ENCODE results near the gene GXYLT1.
"Not testable (repeated sequence)": the region's sequence is repeated elsewhere in the genome, so short reads cannot be mapped to it uniquely, and the experiment has no call there.

The GXYLT1 gene

DNA sequence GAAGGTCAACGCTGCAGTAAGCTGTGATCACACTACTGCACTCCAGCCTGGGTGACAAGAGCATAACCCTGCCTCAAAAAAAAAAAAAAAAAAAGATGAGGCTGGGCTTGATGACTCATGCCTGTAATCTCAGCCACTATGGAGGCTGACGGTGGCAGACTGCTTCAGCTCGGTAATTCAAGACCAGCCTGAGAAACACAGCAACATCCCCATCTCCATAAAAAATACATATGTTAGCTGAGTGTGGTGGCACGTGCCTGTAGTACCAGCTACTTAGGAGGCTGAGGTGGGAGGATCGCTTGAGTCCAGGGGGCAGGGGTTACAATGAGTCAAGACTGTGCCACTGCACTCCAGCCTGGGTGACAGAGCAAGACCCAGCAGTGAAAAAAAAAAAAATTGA is 50.4 kb downstream of the GXYLT1 start:
- DNase-seq (ENCODE audit: low spot score) = no peak

DNA sequence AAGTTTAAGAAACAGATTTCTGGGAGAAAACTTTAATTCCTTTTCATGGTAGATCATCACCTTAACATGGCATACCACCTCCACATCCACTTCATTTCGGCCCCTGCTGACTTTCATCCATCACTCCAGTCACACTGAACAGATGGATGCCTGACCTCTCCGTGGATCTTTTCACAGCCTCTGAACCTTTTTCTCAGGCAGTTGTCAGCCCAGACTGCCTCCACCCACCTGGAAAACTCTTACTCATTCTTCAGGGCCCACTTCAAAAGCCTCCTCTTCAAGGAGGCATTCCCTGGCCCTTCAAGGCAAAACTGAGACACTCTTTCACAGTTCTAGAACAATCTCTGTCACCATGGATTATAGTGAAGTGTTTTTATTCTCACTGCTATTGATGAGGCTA is 52.9 kb downstream of the GXYLT1 start:
- DNase-seq (ENCODE audit: low spot score) = no peak

DNA sequence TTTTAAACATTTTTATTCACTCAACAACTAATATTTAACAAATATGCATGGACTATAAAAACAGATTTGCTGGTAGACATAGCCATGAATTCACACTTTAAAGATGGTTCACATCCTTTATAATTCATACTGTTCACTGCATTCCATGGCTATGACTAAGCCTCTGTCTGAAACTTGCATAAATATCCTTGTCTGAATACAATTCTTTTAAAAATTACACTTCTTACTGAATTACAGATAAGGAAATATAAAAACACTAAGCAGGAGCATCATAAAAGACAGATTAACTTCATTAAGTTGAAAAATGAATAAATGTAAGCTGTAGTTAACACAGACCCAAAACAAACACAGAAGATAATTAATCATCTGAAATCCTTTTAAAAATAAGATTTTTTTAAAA is 53.8 kb downstream of the GXYLT1 start:
- DNase-seq (ENCODE audit: low spot score) = no peak

DNA sequence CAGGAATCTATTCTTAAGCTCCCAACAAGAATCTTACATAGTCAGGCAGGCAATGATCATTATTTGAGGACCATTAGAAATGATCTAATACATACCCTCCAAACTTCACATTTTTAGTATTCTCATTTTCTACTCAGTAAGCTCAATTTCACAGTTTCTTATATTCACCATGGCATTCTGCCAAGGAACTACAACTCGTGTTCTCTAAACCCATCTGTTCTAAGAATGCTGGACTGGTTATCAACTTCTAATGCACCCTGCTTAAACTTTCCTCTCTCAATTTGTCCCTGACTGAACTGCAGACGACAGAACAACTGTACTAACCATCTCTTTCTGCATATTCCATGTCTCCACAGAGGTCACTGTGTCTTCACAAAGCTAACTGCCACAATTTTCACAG is 58.6 kb downstream of the GXYLT1 start:
- peak; percentile 26 for DNase-seq (ENCODE audit: low spot score)

DNA sequence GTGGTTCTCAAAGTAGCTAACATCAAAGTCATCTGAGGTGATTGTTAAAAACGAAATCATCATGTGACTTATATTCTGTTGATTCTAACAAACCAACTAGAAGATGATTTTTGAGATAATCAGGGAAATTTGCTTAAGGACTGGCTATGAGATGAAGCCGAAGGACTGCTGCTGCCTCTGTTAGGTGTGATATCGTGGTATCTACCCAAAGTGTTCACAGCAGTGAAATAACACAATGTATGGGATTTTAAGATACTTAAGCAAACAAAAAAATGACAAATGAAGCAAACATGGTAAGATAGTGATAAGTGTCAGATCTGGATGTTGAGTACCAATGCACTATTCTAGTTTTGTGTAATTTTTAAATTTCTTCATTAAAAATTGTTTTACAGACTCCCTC is 59.1 kb downstream of the GXYLT1 start:
- DNase-seq (ENCODE audit: low spot score) = no peak

DNA sequence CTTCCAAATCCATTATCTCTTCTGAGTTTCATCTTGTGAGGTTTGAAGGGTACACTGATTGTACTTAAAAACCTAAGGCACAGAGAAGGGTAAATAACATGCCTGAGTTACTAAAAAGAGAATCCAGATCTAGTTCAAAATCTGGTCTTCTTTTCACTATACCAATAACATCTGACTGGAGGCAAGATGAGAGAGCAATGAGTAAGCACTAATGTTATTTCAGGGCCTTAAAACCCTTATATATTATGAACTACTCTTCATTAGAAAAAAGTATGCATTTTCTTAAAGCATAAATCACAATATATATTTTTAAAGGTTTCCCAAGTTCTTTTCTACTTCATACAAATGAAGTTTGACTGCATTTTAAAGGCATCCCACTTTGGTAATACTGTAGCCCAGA is 60.2 kb downstream of the GXYLT1 start:
- no peak for DNase-seq (ENCODE audit: low spot score)

DNA sequence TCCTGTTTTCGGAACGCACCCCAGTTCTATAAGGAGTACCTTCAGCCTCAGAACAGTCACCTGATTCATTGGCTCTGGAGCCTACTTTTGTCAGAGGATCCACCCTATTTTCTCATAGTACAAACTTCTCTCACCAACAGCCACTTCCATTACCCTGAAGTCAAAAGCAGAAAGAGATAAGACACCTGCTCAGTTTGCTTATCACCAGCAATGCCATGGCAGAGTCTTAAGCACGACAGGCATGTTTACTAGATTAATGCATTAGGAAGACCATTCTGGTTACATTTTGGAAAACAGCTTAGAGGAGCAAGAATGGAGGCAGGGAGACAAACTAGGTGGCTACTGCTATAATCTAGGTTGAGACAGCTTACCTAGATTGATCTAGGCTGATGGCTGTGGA is 67.7 kb downstream of the GXYLT1 start:
- DNase-seq (ENCODE audit: low spot score) = no peak

DNA sequence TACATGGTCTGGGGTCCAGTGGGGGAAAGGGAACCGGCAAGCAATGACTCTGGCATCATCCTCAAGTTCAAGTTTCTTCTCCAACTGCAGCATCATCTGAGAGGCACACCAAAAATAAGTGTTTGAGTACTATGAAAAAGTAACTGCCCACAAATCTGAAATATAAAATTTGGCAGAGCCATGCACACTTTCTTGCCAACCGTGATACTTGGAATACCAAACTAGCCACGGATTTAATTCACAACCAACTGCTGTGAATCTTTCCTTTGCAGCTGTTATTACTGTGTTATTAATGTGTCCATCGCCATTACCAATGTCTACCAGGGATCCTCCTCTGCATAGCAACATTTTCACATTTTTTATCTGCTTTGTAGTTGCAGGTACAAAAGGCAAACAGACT is 74.6 kb downstream of the GXYLT1 start:
- no peak for DNase-seq (ENCODE audit: low spot score)

DNA sequence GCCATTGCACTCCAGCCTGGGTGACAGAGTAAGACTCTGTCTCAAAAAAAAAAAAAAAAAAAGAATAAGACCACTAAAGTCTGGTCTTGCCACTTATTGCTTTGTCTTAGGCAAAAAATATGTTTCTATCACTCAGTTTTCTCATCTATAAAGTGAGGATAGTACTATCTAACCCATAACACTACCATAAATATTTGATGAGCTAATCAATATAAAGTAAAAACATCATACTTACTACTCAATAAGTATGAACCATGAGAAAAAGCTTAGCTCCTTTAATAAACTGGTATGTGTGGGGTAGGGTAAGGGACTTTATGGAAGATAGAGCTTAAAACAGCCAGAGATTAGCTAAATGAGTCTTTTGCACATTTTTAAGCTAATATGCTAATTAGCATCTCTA is 85.5 kb downstream of the GXYLT1 start:
- DNase-seq (ENCODE audit: low spot score) = no peak

DNA sequence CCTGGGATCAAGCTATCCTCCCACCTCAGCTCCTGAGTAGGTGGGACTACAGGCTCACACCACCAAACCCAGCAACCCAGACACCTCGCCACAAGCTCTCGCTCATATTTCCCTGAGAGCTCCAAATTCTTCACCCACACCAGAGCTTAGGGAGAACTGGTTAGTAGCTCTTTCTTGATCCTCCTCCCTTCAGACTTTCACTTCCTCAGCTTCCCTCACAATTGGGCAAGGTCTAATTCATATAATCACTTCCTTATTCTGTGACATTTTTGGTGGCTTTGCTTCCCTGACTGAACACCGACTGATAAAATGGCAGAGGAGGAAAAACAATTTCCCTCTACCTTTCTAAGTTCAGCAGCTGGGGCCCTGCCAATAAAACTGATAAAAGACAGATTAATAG is 88.5 kb downstream of the GXYLT1 start:
- DNase-seq (ENCODE audit: low spot score) = no peak

DNA sequence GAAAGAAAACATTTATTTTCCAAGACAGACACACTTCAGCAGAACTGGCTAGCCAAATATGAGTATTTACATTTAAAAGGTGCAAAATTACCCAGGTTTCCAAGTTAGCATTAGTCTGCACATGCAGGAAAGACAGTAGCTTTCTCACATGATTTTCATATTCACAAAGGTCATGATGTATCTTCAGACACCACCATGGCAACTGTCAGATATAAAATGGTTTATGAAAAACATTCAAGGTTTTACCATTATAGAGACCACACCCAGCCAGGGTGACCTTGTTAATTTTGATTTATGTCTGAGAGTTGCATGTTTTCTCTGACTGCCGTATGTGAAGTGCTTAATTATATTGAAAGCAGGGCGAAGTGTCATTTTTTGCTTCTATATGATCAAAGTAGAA is 91.2 kb downstream of the GXYLT1 start:
- no peak for DNase-seq (ENCODE audit: low spot score)

DNA sequence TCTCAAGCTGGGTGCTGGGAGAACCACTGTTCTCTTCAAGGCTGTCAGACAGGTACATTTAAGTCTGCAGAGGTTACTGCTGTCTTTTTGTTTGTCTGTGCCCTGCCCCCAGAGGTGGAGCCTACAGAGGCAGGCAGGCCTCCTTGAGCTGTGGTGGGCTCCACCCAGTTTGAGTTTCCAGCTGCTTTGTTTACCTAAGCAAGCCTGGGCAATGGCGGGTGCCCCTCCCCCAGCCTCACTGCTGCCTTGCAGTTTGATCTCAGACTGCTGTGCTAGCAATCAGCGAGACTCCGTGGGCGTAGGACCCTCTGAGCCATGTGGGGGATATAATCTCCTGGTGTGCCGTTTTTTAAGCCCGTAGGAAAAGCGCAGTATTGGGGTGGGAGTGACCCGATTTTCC is 95.7 kb downstream of the GXYLT1 start:
- not testable (repeated sequence) for DNase-seq (ENCODE audit: low spot score)

DNA sequence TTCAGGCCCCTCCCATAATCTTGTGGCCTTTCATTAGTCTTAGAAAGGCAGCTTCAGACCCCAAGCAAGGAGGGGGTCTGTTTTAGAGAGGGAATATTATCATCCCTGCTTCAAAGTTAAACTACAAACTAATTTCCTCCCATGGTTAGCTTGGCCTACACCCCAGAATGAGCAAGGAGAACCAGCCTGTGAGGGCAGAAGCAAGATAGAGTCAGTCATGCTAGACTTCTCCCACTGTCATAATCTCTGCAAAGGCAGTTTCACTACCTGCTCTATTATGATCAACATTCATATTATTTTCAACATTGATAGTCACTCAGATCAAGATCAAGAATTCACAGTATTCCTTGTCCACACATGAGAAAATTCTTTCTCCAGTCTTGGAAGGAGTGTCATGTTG is 105.1 kb downstream of the GXYLT1 start:
- DNase-seq (ENCODE audit: low spot score) = no peak

DNA sequence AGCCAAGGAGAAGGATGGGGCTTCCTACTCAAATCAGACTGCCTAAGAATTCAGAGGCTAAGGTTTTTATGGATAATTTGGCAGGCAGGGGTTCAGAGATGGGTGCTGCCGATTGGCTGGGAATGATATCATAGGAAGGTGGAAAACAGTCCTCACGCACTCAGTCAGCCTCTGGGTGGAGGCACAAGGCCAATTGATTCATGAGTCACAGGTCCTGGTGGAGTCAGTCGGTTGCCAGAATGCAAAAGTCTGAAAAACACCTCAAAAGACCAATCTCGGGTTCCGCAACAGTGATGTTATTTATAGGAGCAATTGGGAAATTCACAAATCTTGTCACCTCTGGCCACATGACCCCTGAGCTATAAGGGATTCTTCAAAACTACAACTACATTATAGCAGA is 105.5 kb downstream of the GXYLT1 start:
- DNase-seq (ENCODE audit: low spot score) = no peak

DNA sequence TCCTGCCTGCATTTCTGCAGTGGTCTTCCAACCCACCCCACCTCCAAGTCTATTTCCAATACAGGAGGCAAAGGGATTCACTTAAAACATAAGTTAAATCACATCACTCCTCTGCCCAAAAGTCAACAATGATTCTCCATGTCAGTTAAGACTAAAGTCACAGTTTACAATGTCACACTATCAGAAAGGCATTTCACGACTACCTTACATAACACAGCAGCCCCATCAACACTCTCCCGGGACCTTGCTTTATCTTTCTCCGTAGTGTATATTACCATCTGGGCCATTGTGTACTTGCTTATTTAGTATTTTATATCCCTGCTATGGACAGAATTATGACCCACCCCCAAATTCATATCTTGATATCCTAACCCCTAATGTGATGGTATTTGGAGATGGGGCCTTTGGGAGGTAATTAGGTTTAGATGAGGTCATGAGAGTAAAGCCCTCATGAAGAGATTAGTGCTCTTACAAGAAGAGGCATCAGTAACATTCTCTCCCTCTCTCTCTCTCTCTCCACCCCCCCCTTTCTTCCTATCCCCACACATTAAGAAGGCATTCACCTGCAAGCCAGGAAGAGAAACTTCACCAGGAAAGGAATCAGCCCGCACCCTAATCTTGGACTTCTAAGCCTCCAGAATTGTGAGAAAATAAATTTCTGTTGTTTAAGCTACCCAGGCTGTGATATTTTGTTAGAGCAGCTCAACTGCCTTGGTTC is 112.7 kb downstream of the GXYLT1 start:
- no peak for DNase-seq (ENCODE audit: low spot score)
